GM21447 (cell line): ENCODE data around the gene NARF.
A peak's percentile ranks its signal among the peaks of the same experiment; 100 is the strongest.
"Not testable (repeated sequence)": the region's sequence is repeated elsewhere in the genome, so short reads cannot be mapped to it uniquely, and the experiment has no call there.

ENCODE experiments used
- ATAC-seq: cut with Tn5 transposase; IDR thresholded peaks from one replicate; pipeline ENCODE4 v1.9.1; 2021; ENCODE audit not compliant: unreplicated experiment

NARF gene

DNA sequence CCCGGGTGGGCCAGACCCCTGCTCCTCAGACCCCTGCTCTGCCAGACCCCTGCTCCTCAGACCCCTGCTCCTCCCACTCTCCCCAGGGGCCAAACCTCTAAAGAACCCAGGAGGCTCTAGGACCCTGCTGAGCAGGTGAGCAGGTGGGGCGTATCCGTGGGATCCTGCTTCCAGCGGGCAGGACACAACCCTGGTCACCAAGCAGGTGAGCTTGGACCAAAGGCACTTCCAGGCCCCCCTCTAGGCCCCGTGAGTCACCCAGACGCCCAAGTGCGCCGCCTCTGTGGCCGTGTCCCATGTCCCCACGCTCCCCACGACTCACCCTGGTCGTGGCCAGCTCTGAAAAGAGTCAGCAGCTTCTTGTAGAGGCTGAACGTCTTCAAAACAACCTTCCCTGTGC is 13.0 kb upstream of the NARF start:
- ATAC-seq, result no peak

- ATAC-seq, result no peak
Observed at GRCh38 chr17:82446124-82446523, 12.4 kb upstream of the NARF start.

GRCh38 chr17:82446649-82447048 is 11.9 kb upstream of the NARF start:
- ATAC-seq, result no peak

GRCh38 chr17:82447876-82448275 is 10.7 kb upstream of the NARF start:
- ATAC-seq, result no peak

DNA sequence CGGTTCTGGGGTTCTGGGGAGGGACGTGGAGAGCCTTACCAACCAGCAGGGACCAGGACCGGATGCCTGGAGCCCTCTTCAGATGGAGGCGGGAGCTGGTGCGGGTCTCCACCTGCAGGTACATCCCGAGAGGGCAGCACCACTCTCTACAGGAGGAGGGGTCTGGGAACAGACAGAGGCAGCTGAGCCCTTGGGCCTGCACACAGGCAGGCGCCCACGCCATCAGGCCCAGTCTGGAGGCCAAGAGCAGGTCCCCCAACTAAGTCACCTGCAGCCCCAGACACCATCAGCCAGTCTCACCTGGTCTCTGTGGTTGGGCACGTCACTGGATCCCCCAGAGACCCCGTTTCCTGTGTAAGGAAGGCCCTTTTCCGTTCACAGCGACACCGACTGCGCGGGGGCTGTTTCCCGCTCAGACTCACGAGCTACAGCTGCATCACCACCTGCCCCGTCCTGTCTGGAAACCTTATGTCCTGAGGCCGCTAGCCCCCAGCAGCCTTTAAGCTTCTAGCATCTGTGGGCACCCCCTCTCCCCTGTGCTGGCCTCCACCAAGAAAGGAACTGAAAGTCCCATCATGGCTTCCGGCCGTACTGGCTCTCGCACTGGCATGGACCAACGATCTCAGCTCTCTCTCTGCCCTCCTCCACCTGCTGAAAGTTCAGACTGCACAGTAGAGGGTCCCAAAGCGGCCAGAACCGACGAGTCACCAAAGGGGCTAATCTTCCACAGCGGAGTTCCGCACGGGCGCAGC is 9.2 kb upstream of the NARF start:
- peak; percentile 65 for ATAC-seq

- ATAC-seq, result peak; percentile 3
Observed at GRCh38 chr17:82449883-82450356, 8.6 kb upstream of the NARF start.

GRCh38 chr17:82450357-82451106 is 8.0 kb upstream of the NARF start, which contains the start of gene CYBC1:
Gene CYBC1 (minus strand): TSS chr17:82450752. CDS start chr17:82449254, 1,498 bp downstream.
- ATAC-seq, result no peak

DNA sequence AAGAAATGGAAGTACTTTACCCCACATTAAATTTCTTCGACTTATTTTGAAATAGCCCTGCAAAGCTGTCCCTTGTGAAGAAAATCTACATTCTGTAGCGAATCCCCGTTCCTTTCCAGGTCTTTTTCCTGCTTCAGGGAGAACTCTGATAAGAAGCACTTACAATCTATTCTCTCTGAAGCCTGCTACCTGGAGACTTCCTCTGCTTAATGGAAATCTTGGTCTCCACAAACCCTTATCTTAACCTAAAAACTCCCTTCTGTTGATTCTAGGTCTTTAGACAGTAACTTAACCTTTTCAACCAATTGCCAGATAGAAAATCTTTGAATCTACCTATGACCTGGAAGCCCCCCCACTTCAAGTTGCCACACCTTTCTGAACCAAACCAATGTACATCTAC is 6.4 kb upstream of the NARF start:
- ATAC-seq, result no peak

DNA sequence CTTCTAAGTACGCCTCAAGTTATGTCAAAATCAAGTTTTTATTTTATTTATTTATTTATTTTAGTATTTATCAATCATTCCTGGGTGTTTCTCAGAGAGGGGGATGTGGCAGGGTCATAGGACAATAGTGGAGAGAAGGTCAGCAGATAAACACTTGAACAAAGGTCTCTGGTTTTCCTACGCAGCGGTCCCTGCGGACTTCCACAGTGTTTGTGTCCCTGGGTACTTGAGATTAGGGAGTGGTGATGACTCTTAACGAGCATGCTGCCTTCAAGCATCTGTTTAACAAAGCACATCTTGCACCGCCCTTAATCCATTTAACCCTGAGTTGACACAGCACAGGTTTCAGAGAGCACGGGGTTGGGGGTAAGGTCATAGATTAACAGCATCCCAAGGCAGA is 5.4 kb upstream of the NARF start:
- ATAC-seq, result not testable (repeated sequence)

DNA sequence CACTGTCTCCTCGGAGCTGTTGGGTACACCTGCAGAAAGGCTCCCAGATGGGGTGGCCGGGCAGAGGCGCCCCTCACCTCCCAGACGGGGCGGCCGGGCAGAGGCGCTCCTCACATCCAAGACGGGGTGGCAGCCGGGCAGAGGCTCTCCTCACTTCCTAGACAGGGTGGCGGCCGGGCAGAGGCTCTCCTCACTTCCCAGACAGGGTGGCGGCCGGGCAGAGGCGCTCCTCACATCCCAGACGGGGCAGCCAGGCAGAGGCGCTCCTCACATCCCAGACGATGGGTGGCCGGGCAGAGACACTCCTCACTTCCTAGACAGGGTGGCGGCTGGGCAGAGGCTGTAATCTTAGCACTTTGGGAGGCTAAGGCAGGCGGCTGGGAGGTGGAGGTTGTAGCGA is 4.8 kb upstream of the NARF start:
- not testable (repeated sequence) for ATAC-seq

- no peak for ATAC-seq
Observed at GRCh38 chr17:82457073-82457928, 1.2 kb upstream of the NARF start.

- ATAC-seq, result peak; percentile 53
Observed at GRCh38 chr17:82457929-82458178, 687 bp upstream of the NARF start.

GRCh38 chr17:82458885-82459424 is 414 bp downstream of the NARF start:
- ATAC-seq, result no peak

DNA sequence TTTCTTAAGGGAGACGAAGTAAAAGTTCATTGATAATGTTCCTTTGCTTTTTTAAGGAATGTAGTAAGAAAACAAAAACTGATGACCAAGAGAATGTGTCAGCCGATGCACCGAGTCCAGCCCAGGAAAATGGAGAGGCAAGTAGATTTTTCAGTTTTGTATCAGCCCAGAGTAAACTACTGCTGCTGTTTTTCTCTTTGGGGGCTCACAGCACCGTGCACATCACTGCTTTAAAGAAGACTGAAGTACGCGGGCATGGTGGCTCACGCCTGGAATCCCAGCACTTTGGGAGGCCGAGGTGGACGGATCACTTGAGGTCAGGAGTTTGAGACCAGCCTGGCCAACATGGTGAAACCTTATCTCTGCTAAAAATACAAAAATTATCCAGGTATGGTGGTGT is 1.4 kb downstream of the NARF start:
- not testable (repeated sequence) for ATAC-seq

DNA sequence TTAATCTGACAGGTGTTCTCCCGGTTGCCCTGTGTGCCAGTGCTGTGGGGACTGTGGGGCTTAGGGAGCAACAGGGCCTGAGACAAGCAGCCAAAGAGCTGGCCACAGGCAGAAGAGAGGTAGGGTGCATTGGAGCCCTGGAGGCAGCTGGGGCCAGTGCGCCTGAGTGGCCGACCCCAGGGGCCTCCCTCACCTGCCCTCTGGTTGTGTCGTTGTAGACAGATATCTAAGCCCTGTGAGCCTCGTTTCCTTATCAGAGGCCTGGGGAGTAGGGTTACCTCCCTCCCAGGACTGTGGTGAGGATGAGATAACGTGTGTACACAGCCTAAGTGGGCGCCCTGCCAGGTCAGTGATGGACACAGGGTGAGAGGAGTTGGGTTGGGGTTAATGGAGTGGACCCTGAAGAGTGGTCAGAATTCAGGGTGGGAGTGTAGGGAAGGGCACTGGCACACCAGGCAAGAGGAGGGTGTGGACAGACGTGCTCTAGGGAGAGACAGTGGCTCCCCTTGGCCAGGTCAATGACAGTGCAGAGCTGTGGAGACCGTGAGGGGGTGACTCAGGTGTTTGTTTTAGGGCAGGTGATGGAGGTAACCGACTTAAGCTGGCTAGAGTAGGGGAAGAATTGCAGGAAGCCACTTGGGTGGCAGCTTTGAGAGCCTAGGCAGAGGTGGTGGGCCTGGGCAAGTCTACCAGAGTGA is 3.4 kb downstream of the NARF start:
- ATAC-seq, result no peak

- no peak for ATAC-seq
Observed at GRCh38 chr17:82463391-82463790, 4.8 kb downstream of the NARF start.

DNA sequence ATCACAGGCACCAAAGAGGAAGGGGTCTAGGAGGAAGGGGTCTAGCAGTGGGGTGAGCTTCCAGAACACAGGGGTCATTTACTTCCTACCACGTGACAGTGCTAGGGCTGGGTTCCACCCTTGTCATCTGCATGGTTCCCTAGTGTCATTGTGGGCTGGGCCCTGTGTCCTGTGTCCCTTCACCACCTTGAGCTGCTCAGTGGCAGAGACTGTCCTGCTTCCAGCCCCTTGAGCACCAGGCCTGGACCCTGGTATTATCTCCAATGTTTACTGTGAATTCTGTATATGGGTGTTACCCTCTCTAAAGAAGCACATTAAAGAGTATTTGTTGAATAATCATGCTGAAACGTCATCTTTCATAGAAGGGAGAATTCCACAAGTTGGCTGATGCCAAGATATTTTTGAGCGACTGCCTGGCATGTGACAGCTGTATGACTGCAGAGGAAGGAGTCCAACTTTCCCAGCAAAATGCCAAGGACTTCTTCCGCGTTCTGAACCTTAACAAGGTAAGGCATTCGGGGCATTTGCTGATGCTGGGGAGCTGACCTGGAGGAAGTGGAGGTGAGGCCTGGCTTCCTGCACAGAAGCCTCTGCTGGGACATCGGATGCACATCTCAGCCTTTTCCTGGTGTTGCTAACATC is 5.5 kb downstream of the NARF start:
- no peak for ATAC-seq

DNA sequence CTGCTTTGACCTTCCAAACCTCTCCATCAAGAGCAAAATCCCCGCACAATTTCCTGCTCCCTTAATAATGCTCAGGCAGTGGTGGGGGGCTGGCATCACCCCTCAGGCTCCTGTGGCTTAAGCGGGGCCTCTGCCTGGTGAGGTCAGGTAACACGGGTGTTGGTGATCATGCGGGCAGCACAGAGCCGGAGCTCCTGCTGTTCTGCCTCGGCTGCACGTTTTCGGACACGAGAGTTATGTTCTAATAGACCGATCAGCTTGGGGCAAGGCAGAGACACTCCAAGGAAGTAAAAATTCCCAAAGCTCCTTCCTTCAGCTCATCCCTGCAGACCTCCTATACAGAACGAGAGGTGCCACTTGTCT is 6.0 kb downstream of the NARF start:
- no peak for ATAC-seq

DNA sequence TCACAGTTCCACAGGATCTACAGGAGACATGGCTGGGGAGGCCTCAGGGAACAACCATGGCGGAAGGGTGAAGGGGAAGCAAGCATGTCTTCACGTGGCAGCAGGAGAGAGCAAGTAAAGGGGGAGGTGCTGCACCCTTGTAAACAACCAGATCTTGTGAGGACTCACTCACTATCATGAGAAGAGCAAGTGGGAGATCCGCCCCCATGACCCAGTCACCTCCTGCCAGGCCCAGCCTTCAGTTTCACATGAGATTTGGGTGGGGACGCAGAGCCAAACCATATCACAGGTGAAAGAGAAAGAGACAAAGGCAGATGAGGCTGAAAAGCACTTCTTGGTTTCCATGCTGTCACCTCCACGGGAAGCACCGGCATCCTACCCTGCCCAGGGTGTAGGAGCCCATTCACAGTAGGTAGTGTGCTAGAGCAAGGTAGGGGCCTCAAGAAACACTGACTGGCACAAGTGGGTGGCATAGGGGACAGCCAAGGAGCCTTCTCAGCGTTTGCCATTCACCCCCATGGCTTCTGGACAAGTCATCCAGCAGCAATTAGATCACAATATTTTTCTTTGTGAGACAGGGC is 6.6 kb downstream of the NARF start:
- ATAC-seq, result no peak

DNA sequence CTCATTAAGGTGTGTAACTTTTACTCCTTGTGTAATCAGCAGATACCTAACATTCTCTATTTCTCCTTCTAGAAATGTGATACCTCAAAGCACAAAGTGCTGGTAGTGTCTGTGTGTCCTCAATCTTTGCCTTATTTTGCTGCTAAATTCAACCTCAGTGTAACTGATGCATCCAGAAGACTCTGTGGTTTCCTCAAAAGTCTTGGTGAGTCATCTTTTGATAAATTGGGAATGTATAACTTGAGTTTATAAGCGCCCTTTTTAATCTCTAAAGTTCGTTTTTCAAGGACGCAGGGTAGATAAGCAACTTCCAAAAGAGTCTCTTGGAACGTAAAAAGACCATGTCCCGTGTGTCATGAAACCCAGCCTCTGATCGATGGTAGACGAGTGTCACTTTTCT is 10.2 kb downstream of the NARF start:
- no peak for ATAC-seq
